GM19193 (cell line): Measurements from ENCODE around the gene RECQL5.

Source experiments
- POLR2A ChIP-seq: IDR thresholded peaks from 4 replicates; pipeline ENCODE4 v1.6.1; 2011; ENCODE audit not compliant: insufficient read depth, insufficient read length; ENCODE audit errors: extremely low read depth

Gene RECQL5

GRCh38 chr17:75643643-75644017, 23.3 kb downstream of the RECQL5 start:
- TF ChIP-seq POLR2A: no peak

DNA sequence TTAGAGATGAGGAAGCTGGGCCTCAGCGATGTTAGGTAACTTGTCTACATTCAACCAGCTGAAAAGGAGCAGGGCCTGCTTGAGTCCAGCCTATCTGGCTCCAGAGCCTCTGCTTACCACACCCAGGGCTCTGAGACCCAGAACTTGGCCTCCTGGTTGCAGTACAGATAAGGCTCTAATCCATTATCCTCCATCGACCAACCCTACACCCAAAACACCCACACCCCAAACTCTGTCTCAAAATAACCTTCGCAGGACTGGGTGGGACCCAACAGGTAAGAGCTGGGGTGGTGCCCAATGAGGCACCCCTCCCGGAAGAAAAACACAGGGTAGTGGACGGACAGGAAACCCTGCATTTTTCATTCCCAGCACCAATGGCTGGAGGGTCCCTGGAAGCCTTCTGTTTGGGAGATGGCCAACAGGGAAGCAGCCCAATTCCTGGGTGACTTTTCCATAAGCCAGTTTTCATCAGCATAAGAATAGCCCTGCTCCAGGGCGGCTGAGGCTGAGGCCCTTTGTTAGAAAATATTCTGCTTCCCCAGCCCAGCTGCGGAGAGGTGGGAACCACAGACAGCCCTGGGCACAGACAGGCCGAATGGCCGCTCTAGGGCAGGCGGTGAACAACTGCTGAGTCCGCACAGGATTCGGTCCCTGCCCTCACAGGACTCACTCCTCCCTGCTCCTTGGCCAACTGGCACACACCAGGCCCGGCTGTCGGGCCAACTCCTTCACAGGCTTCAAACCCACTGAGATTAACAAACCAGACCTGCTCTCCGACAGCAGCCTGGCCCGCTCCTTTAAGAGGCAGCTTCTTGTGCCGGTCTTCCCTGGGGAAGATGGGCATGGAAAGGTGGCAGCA, 23.9 kb downstream of the RECQL5 start:
- no peak for TF ChIP-seq POLR2A

DNA sequence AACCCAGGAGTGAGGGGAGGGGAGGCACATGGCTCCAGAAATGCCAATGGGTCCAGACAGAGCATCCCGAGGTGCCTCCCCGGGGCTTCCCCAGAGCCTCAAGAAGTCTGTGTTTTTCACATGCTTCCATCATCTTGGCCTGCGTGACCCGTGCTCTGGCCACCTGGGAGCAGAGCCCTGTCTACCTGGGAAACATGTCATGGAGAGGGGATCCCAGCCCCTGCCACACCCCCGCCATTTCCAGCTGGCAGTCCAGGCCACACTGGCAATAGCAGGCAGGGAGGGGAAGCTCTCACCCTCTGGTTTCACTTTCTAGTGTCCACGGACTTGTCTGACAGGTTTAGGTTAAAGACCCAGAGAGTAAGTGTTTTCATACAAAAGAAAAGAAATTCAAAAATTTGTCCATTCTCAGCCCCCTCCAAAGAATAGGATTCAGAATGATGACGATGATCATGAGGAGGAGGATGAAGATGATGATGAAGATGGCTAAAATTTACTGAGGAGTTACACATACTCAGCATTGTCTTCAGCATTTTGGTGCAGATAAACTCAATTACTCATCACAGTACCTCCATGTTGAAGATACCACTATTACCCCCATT, 24.7 kb downstream of the RECQL5 start:
- TF ChIP-seq POLR2A: no peak

DNA sequence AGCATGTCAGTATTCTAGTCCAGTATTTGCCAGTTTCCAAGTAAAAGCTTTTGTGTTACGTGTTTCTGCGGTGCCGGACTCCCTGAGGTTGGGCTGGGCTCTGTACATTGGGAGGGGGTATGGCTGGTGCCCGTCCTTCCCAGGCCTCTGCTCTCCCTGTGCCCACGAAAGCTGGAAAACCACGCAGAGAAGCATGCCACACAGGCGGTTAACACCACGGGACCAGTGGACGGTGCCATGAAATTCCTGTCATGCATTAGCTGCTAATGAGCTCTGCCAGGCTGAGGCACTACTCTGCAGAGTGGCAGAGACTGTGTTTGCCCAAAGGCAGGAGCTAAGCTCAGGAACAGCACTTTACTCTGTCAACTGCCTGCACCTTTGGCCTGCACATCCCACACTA, 25.6 kb downstream of the RECQL5 start:
- no peak for TF ChIP-seq POLR2A

GRCh38 chr17:75640556-75641119, 26.3 kb downstream of the RECQL5 start:
- no peak for TF ChIP-seq POLR2A

DNA sequence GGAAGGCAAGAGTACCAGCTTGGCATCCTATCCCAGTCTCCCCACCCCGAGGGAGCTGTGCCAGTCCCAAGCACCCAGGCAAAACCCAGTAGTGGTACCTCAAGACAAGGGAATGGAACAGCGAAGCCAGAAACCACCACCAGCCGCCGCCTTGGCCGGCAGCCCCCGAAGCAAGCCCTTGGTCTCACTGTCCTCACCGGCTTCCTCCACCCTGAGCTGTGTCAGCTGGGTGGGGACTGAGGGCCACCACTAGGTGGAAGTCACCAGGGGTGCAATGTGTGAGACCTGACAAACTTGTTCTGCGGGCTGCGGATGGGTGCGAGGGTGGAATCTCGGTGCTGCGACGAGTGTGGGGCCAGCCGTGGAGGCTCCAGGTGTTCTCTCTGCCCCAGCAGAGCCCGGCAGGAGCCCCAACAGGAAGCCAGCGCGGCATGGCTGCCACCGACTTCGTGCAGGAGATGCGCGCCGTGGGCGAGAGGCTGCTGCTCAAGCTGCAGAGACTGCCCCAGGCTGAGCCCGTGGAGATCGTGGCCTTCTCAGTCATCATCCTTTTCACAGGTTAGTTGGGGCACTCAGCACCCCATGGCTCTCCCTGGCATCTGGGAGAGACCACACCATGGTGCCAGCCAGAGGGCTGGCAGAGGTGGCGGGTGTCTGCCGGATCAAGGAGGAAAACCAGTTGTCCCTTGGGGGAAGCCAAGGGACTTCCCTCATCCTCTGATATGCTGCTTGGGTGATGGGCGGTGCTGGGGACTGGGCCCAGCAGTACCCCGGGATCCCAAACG, 27.0 kb downstream of the RECQL5 start:
- TF ChIP-seq POLR2A: no peak

GRCh38 chr17:75639327-75639726, 27.6 kb downstream of the RECQL5 start:
- TF ChIP-seq POLR2A: no peak

DNA sequence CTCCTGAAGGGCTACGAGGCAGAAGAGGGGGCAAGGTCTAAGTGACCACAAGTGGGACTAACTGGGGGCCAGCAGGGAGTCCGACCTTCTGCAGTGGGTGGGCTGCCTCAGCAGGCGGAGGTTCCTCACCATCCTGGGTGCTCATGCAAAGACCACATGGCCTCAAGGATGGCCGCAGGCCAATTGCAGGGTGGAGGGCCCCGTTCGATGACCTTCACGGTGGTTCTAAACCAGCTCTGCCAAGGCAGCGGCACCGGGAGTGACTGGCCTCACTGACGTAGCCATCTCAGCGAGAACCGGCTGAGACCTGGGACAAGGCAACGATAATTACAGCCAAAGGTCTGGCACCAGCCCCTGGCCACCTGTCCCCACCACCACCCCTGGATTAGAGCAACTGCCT, 28.1 kb downstream of the RECQL5 start:
- no peak for TF ChIP-seq POLR2A

DNA sequence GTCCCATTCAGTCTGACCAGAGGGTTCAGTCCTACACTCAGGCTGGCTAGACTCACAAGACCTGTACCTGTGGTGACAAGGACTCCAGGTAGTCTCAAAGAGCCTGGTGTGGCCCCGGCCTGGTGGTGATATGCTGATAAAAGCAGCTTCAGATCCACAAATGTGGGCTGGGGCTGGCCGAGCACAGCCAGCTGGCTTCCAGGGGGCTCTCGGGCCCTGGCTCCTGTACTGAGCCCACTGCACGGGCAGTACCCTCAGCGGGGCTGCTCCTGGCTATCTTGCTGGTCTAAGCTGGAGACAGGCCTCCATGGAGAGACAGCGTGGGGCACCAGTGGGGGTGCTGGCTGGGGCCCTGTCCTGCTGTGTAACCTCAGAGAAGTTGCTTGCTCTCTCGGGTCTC, 29.4 kb downstream of the RECQL5 start:
- TF ChIP-seq POLR2A: no peak

DNA sequence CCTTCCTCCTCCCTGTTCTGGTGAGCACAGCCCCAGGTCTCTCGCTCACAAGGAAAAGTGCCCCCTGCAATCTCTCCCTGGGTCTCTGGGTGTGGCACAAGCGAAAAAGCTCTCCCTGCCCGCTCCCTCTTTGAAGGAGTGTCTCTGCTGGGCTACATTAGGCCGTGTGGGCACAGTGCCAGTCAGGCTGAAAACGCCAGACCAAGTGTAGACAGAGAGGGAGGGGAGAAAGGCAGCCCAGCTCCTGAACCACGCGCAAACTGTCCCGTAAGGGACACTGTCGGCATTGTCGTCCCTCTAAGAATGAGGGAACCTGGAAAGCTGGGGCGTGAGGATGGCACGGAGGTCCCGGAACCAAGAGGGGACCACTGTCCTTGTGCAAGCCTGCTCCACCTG, 29.8 kb downstream of the RECQL5 start:
- TF ChIP-seq POLR2A: no peak

DNA sequence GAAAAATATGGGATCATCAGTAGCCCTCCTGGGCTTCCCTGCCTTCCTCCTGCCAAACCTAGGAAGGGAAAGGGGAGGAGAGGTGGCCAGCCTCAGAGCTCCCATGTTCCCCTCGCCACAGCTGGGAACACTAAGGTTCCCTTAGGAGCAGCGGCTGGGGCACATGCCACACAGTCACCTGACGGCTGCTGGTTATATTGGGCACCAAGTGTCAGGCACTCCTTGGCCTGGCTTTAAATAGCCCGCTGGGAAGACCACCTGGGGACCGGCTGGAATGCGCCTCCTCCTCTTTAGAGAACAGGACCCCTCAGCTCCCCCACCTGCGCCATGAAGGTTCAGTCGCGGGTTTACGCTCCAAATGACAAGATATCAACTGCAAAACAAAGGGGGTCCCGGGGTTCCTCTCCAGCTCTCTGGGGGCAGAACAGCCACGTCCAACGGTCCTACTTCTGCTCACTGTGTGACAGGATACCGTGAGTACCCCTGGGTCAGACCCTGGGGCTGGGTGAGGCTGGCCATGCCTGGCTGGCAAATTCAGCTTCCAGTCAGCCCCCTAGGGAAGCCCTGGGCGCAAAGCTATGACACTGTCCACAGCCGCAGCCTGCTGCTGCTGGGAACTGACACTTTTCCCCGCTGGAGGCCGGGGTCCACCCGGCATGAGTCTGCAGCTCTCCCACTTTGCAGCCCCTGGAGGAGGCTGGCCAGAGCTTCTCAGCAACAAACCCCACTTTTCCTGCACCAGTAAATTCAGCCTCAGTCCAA, 30.4 kb downstream of the RECQL5 start:
- TF ChIP-seq POLR2A: no peak

- no peak for TF ChIP-seq POLR2A
These were observed 31.2 kb downstream of the RECQL5 start for GRCh38 chr17:75635610-75636202.

GRCh38 chr17:75634754-75635609, 32.0 kb downstream of the RECQL5 start:
- no peak for TF ChIP-seq POLR2A
